GM12878 (cell line): ENCODE measurements around the gene PRUNE1. TPM values are rescaled to one million over a fixed set of nuclear protein-coding genes. Genes with fewer than 3 reads are reported as not detected.

Experiments
- ATAC-seq: fragments of 200-7000 bp; cut with Tn5 transposase; 3 replicates; pipeline ENCODE4 v1.9.1; 2020; ENCODE audit warnings: mild to moderate bottlenecking, moderate library complexity
- Bru-seq: library from RNA; stranded (reverse); fragments of 400-500 nt; gene quantifications from one replicate; lab custom pipeline; 2021; lab: Mats Ljungman, UMichigan
- BruChase-seq, 2 experiments: library from RNA; stranded (reverse); fragments of 400-500 nt; gene quantifications; one replicate each; lab custom pipeline; 2021; lab: Mats Ljungman, UMichigan
- BruUV-seq: library from RNA; stranded (reverse); fragments of 400-500 nt; replicated peaks from 2 replicates; lab custom pipeline; 2021; lab: Mats Ljungman, UMichigan
- CTCF ChIA-PET: fragments of 300-600 bp; sonication (Branson Sonifier 250); formaldehyde crosslinking; extraction: SDS; loops from one replicate; lab custom pipeline; 2021; ENCODE audit warnings: inconsistent platforms; lab: Yijun Ruan, JAX
- POLR2A ChIA-PET: fragments of 350-600 bp; formaldehyde crosslinking; extraction: SDS; loops from one replicate; lab custom pipeline; 2021; ENCODE audit warnings: inconsistent platforms; lab: Charles Lee
- RAD21 ChIA-PET: fragments of 300-600 bp; sonication (Branson Sonifier 250); formaldehyde crosslinking; loops from one replicate; lab custom pipeline; 2023; ENCODE audit warnings: antibody characterized with exemption; ENCODE audit not compliant: unreplicated experiment; lab: Charles Lee
- SMC1A ChIA-PET: fragments of 300-600 bp; sonication (Branson Sonifier 250); formaldehyde crosslinking; loops from one replicate; lab custom pipeline; 2023; ENCODE audit not compliant: unreplicated experiment, uncharacterized antibody; lab: Charles Lee
- DNase-seq: peaks from one replicate; pipeline ENCODE4 v3.0.0-alpha.2; 2011; ENCODE audit warnings: low read depth, low spot score
- FAIRE-seq: peaks from 3 replicates; lab custom pipeline; 2011; peaks lifted over from hg19 to GRCh38; lab: Jason Lieb, UNC
- H2AFZ ChIP-seq: 2 replicates; pipeline ENCODE4 v1.6.0; 2011; ENCODE audit warnings: low read depth, low read length, control low read depth; ENCODE audit not compliant: control insufficient read depth
- H3K27ac ChIP-seq: 2 replicates; pipeline ENCODE4 v1.5.1; 2011; ENCODE audit warnings: control low read depth; ENCODE audit not compliant: control insufficient read depth, insufficient read depth
- H3K27me3 ChIP-seq, 2 experiments: replicated peaks in 1 of 2; 2 replicates each; pipeline versions ENCODE4 v1.6.0 to v1.6.1; 2011; ENCODE audit warnings: low read length in 1 of 2; ENCODE audit not compliant: control insufficient read depth in 2 of 2, insufficient read depth in 2 of 2
- H3K36me3 ChIP-seq, 2 experiments: 2 replicates each; pipeline ENCODE4 v1.5.1; 2011; ENCODE audit warnings: low read length in 1 of 2; ENCODE audit not compliant: control insufficient read depth in 2 of 2, insufficient read depth in 2 of 2
- H3K4me1 ChIP-seq: 2 replicates; pipeline ENCODE4 v1.6.1; 2011; ENCODE audit warnings: mild to moderate bottlenecking, low read length, moderate library complexity, mixed read lengths; ENCODE audit not compliant: control insufficient read depth, insufficient read depth
- H3K4me2 ChIP-seq: 2 replicates; pipeline ENCODE4 v1.6.0; 2011; ENCODE audit warnings: control low read depth; ENCODE audit not compliant: control insufficient read depth, insufficient read depth
- H3K4me3 ChIP-seq: fragments of 200-600 bp; sonication (generic); 2 replicates; pipeline ENCODE4 v1.5.1; 2016
- H3K79me2 ChIP-seq: 2 replicates; pipeline ENCODE4 v1.6.0; 2011; ENCODE audit warnings: low read length; ENCODE audit not compliant: control insufficient read depth, insufficient read depth
- H3K9ac ChIP-seq: 2 replicates; pipeline ENCODE4 v1.8.0; 2011; ENCODE audit warnings: low read length, control low read depth, mixed read lengths; ENCODE audit not compliant: control insufficient read depth, insufficient read depth
- H3K9me3 ChIP-seq: replicated peaks from 3 replicates; pipeline ENCODE4 v1.5.1; 2011; ENCODE audit warnings: mild to moderate bottlenecking, low read length; ENCODE audit not compliant: control insufficient read depth, insufficient read depth
- H4K20me1 ChIP-seq: 2 replicates; pipeline ENCODE4 v1.6.0; 2011; ENCODE audit not compliant: control insufficient read depth, insufficient read depth
- CBX3 ChIP-seq: fragments of 200-600 bp; sonication (generic); IDR thresholded peaks from 2 replicates; pipeline ENCODE4 v1.6.1; 2016; ENCODE audit warnings: low read depth, borderline replicate concordance
- EZH2 ChIP-seq: IDR thresholded peaks from 2 replicates; pipeline ENCODE4 v1.6.1; 2012; ENCODE audit warnings: low read depth, mild to moderate bottlenecking, control low read depth, inconsistent platforms, low read length, borderline replicate concordance; ENCODE audit not compliant: control insufficient read depth
- GATAD2B ChIP-seq: fragments of 450-650 bp; conservative IDR thresholded peaks from 2 replicates; pipeline ENCODE4 v1.6.1; 2017; ENCODE audit warnings: low read depth, mild to moderate bottlenecking, moderate library complexity
- HDGF ChIP-seq: fragments of 450-650 bp; IDR thresholded peaks from 2 replicates; pipeline ENCODE4 v1.6.1; 2016; ENCODE audit warnings: antibody characterized with exemption
- MTA2 ChIP-seq: fragments of 450-650 bp; IDR thresholded peaks from 2 replicates; pipeline ENCODE4 v1.6.1; 2016; ENCODE audit warnings: low read depth, mild to moderate bottlenecking, moderate library complexity
- RCOR1 ChIP-seq: conservative IDR thresholded peaks from 2 replicates; pipeline ENCODE4 v1.6.1; 2012; ENCODE audit warnings: low read depth, low read length, improper control_type of control experiment
- YY1 ChIP-seq: IDR thresholded peaks from 2 replicates; pipeline ENCODE4 v1.6.1; 2011; ENCODE audit warnings: low read depth, mild to moderate bottlenecking, low read length
- ZNF622 ChIP-seq: fragments of 450-650 bp; IDR thresholded peaks from 2 replicates; pipeline ENCODE4 v1.6.1; 2017; ENCODE audit warnings: mild to moderate bottlenecking, inconsistent platforms
- WGBS: methylation state at CpG from one replicate; pipeline ENCODE4 v1.1.6; 2016; ENCODE audit warnings: low lambda C conversion rate; ENCODE audit not compliant: insufficient replicate concordance, insufficient coverage; ENCODE audit errors: missing lambda C conversion rate; 5-methylcytosine and 5-hydroxymethylcytosine counted together
- in situ Hi-C: fragments of 300-500 bp; cut with MboI; formaldehyde crosslinking; loops from 9 replicates; pipeline ENCODE4 v1.14.3; 2018; ENCODE audit warnings: mixed read lengths
- intact Hi-C: fragments of 100-400 bp; cut with micrococcal nuclease; formaldehyde crosslinking; loops from one replicate; pipeline ENCODE4 v1.14.2; 2022; ENCODE audit not compliant: unreplicated experiment
- long read RNA-seq, 2 experiments: library from polyadenylated mRNA; unstranded; transcript quantifications; one replicate each; pipeline ENCODE4 v2.0.0, GENCODE V29; 2019 to 2020
- polyA minus RNA-seq, 3 experiments: library from RNA; depleted of rRNA, polyadenylated mRNA; stranded (reverse); fragments of >200 nt; gene quantifications; 2 replicates each; pipeline ENCODE4 v1.2.3, GENCODE V29; 2011
- polyA plus RNA-seq, 11 experiments: library from polyadenylated mRNA; depleted of rRNA in 4 of 11; unstranded in 6 of 11; stranded (reverse) in 5 of 11; fragments of >200 nt; fragmentation: Nextera tagmentation in 4 of 11; fragmentation: Illumina TruSeq in 1 of 11; extraction: Ambion mirVana in 4 of 11; extraction: Trizol in 1 of 11; gene quantifications; 1 replicate in 1 of 11; 2 replicates in 10 of 11; pipeline versions ENCODE4 v1.2.1 to v1.2.3, GENCODE V29; 2011 to 2016; ENCODE audit warnings: inconsistent platforms in 2 of 11, missing spikeins in 2 of 11, low read depth in 1 of 11
- total RNA-seq, 4 experiments: library from RNA; depleted of rRNA in 3 of 4; stranded (reverse); fragments of >200 nt in 3 of 4; fragmentation: Illumina TruSeq in 1 of 4; extraction: Trizol in 1 of 4; gene quantifications; 2 replicates each; pipeline versions ENCODE4 v1.2.1 to v1.2.3, GENCODE V29; 2013 to 2021
- TF ChIP-seq, protein P1 (sequence below): fragments of 450-650 bp; IDR thresholded peaks from 2 replicates; pipeline ENCODE4 v1.6.1; 2017; ENCODE audit warnings: low read depth, mild to moderate bottlenecking, moderate library complexity
- TF ChIP-seq, protein P2 (sequence below): fragments of 450-650 bp; IDR thresholded peaks from 2 replicates; pipeline ENCODE4 v1.6.1; 2016; ENCODE audit warnings: mild to moderate bottlenecking, moderate library complexity, borderline replicate concordance

PRUNE1 gene, protein sequence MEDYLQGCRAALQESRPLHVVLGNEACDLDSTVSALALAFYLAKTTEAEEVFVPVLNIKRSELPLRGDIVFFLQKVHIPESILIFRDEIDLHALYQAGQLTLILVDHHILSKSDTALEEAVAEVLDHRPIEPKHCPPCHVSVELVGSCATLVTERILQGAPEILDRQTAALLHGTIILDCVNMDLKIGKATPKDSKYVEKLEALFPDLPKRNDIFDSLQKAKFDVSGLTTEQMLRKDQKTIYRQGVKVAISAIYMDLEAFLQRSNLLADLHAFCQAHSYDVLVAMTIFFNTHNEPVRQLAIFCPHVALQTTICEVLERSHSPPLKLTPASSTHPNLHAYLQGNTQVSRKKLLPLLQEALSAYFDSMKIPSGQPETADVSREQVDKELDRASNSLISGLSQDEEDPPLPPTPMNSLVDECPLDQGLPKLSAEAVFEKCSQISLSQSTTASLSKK
- total RNA-seq (2013; cell fraction: nucleolus; rRNA removed): 7.7 and 10.4 TPM in 2 replicates
- total RNA-seq (2014; rRNA removed) (9.5 and 9.9 TPM in 2 replicates), total RNA-seq (2014; rRNA removed; fragmentation: Illumina TruSeq; extraction: Trizol) (8.8 and 9.7 TPM in 2 replicates), total RNA-seq (2021) (10.9 and 11.8 TPM in 2 replicates), polyA plus RNA-seq (2011; rRNA removed) (20.2 and 24.5 TPM in 2 replicates), polyA plus RNA-seq (2014; fragmentation: Illumina TruSeq; extraction: Trizol) (15.5 and 16.3 TPM in 2 replicates), polyA plus RNA-seq (2014; fragmentation: Nextera tagmentation; extraction: Ambion mirVana) (1 to 10 TPM; 4.7 to 7.6 TPM), polyA plus RNA-seq (2014; rRNA removed) (10.2 and 14.9 TPM in 2 replicates), polyA plus RNA-seq (2016; fragmentation: Nextera tagmentation; extraction: Ambion mirVana) (10 to 100 TPM; 14.0 to 14.2 TPM), polyA minus RNA-seq (2011; rRNA and poly(A)+ RNA removed) (22.4 and 23.7 TPM in 2 replicates), Bru-seq, nascent RNA (percentile 56 among the genes with signal in this experiment), BruChase-seq, experiment 1, labeled RNA remaining after a 6-hour chase (percentile 56 among the genes with signal in this experiment), BruChase-seq, experiment 2, labeled RNA remaining after a 2-hour chase (percentile 61 among the genes with signal in this experiment)
- polyA plus RNA-seq (2011; ENCODE audit: low read depth): 9.2 TPM
- polyA plus RNA-seq (2011; cell fraction: cytosol; rRNA removed): 20.9 and 23.2 TPM in 2 replicates
- 11.9 and 13.5 TPM in 2 replicates for polyA plus RNA-seq (2011; cell fraction: nucleus; rRNA removed)
- polyA plus RNA-seq (2012): 8.5 and 11.6 TPM in 2 replicates
- 5.3 and 7.6 TPM in 2 replicates for polyA minus RNA-seq (2011; cell fraction: cytosol; rRNA and poly(A)+ RNA removed)
- 3.4 and 5.8 TPM in 2 replicates for polyA minus RNA-seq (2011; cell fraction: nucleus; rRNA and poly(A)+ RNA removed)
- long read RNA-seq, experiment 1, partial matches to known transcripts: 0 of 8 reads
- long read RNA-seq, experiment 1, other reads (novel, unspliced or antisense): 5 of 8 reads
- long read RNA-seq, experiment 2, partial matches to known transcripts: 2 of 6 reads
- long read RNA-seq, experiment 2, other reads (novel, unspliced or antisense): 2 of 6 reads

DNA sequence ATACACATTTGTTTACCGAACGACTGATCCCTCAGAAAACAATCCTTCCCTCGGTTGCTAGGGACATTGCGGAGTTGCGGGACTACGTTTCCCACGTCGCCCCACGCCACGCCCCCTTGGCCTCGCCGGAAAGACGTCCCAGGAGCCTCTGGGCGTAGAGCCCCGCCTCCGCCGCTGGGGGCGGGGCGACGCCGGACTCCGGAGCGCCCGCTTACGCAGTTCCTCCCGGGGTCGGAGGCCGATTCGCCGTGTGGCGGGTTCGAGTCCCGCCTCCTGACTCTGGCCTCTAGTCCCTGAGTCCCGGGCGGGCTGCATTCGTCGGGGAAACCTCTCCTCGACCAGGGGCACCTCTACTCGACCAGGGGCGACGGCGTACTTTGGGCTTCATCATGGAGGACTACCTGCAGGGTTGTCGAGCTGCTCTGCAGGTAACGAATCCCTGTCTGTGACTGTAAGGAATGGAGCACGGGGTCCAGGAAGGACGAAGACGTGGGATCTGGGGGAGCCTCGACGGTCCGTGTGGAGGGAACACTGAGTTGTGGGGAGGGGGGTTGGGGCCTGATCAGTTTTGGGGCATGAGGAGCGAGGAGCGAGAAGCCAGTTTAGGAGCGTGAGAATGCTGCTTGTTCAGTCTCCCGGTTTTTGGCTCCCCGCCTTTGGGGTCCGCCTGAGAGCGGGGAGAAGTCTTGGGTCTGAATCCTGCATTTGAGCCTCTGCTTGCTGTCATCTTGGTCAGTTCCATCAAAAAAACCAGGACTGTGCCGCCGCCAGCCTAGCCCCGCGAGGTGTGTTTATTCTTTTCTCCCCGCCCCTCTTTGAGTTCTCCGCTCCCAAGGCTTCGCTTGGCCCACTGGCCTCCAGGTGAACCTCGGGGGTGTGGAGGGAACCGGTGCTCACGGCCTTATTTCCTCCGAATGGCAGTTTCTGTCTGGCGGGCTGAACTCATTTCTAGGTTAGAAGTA lies at the start of gene PRUNE1:
Gene PRUNE1, plus strand, starts transcription at position 206 of the 962 bp plus-strand sequence. Its CDS starts 184 bp downstream, at position 390.
- H2AFZ ChIP-seq: peak within 1 kb of the TSS; percentile 98
- no peaks in the 10 kb centered on the region for H3K27me3 ChIP-seq
- TSS peak; percentile 70 for BruUV-seq
- under 1% methylated on average over 69 of the region's 69 CpGs for WGBS
- peak within 1 kb of the TSS; percentile 99 for H3K4me2 ChIP-seq
- no peaks in the 10 kb centered on the region for H3K36me3 ChIP-seq
- DNase-seq: peak; percentile 74
- peak; percentile 91 for ATAC-seq
- peaks cover 16% of the 10 kb centered on the region for H3K79me2 ChIP-seq
- H3K4me3 ChIP-seq: peak within 1 kb of the TSS; percentile 90
- SMC1A ChIA-PET: no interaction called here
- RAD21 ChIA-PET: interaction anchor here (0.9 kb wide), 1 partner anchor 91 kb away, joined by 3 read pairs; no protein-coding TSS in a partner anchor
- H3K4me1 ChIP-seq: peaks cover 7% of the 10 kb centered on the region
- POLR2A ChIA-PET: interaction anchor here (1.7 kb wide), 1 partner anchor 49 kb away, joined by 3 read pairs; no protein-coding TSS in a partner anchor
- CTCF ChIA-PET: interaction anchor here (1.0 to 1.9 kb wide), 3 partner anchors 12 to 148 kb away, joined by 3 to 4 read pairs (median 4); partner anchors contain the start of gene TNFAIP8L2
- no peaks in the 10 kb centered on the region for H4K20me1 ChIP-seq
- in situ Hi-C loops: no loop called here
- peak within 1 kb of the TSS; percentile 89 for H3K9ac ChIP-seq
- intact Hi-C loops: no loop called here
- FAIRE-seq: no peak
- H3K27ac ChIP-seq: peak within 1 kb of the TSS; percentile 90
- no peaks in the 10 kb centered on the region for H3K9me3 ChIP-seq
- TF ChIP-seq MTA2: 0 out of 2 replicates have a peak, but pooled peaks have one; percentile 9
- TF ChIP-seq HDGF: peak; percentile 90
- TF ChIP-seq, protein P1, sequence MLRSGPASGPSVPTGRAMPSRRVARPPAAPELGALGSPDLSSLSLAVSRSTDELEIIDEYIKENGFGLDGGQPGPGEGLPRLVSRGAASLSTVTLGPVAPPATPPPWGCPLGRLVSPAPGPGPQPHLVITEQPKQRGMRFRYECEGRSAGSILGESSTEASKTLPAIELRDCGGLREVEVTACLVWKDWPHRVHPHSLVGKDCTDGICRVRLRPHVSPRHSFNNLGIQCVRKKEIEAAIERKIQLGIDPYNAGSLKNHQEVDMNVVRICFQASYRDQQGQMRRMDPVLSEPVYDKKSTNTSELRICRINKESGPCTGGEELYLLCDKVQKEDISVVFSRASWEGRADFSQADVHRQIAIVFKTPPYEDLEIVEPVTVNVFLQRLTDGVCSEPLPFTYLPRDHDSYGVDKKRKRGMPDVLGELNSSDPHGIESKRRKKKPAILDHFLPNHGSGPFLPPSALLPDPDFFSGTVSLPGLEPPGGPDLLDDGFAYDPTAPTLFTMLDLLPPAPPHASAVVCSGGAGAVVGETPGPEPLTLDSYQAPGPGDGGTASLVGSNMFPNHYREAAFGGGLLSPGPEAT: peak; percentile 52; the same call in 1 of the 2 replicates
- TF ChIP-seq CBX3: no peak
- TF ChIP-seq ZNF622: no peak
- TF ChIP-seq GATAD2B: peak; percentile 32; the same call in 1 of the 2 replicates
- no peak for TF ChIP-seq EZH2
- TF ChIP-seq, protein P2, sequence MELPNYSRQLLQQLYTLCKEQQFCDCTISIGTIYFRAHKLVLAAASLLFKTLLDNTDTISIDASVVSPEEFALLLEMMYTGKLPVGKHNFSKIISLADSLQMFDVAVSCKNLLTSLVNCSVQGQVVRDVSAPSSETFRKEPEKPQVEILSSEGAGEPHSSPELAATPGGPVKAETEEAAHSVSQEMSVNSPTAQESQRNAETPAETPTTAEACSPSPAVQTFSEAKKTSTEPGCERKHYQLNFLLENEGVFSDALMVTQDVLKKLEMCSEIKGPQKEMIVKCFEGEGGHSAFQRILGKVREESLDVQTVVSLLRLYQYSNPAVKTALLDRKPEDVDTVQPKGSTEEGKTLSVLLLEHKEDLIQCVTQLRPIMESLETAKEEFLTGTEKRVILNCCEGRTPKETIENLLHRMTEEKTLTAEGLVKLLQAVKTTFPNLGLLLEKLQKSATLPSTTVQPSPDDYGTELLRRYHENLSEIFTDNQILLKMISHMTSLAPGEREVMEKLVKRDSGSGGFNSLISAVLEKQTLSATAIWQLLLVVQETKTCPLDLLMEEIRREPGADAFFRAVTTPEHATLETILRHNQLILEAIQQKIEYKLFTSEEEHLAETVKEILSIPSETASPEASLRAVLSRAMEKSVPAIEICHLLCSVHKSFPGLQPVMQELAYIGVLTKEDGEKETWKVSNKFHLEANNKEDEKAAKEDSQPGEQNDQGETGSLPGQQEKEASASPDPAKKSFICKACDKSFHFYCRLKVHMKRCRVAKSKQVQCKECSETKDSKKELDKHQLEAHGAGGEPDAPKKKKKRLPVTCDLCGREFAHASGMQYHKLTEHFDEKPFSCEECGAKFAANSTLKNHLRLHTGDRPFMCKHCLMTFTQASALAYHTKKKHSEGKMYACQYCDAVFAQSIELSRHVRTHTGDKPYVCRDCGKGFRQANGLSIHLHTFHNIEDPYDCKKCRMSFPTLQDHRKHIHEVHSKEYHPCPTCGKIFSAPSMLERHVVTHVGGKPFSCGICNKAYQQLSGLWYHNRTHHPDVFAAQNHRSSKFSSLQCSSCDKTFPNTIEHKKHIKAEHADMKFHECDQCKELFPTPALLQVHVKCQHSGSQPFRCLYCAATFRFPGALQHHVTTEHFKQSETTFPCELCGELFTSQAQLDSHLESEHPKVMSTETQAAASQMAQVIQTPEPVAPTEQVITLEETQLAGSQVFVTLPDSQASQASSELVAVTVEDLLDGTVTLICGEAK: peak; percentile 70; the same call in 1 of the 2 replicates
- TF ChIP-seq RCOR1: no peak
- no peak for TF ChIP-seq YY1
